ENCODE data around the gene SCAF1. TPM values are rescaled to one million over a fixed set of nuclear protein-coding genes. Genes with fewer than 3 reads are reported as not detected.

SCAF1 gene
- total and polyA plus RNA-seq, 2 donors: 3.2 to 17.2 TPM

DNA sequence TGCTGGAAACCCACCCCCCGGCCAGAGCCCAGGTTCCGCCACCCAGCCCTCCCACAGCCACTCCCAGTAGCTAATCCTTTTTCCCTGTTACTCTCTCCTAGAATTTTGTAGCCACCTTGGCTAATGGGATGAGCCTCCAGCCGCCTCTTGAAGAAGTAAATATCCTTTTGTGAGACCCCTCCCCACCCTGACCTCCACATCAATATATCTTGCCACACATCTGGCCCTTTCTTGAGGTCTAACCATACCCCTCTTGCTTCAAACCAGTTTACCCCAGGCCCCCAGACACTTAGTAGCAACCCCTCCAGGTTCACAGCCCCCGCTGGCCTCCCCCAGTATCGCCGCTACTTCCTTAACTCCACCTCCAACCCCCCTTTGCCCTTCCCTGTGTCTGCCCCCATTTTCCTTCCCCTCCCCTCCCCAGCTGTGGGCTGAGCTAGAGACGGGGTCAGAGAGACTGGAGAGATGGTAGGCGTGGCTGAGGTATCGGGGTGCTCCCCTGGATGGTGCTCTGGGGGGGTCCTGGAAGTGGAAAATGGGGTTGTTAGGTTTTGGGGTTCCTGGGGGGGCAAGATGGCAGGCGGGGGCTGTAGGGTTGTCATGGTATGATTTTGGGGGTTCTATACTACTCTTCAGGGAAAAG is 37.9 kb downstream of the SCAF1 start:
- no peak overlapping the region for H3K4me3 ChIP-seq (ENCODE audit: low read length in 2 of 2)
- 88% methylated on average over 10 of the region's 10 CpGs for WGBS
- peaks cover 15 to 38% of the 10 kb centered on the region in 2 donors for H3K4me1 ChIP-seq (ENCODE audit: control insufficient read depth in 2 of 2, insufficient read depth in 2 of 2, low read length in 2 of 2)
- no peaks in the 10 kb centered on the region for H3K27me3 ChIP-seq (ENCODE audit: control insufficient read depth in 2 of 2, insufficient read depth in 1 of 2, low read length in 1 of 2)
- peak overlapping the region in 1 of 2 donors; percentile 26 for H3K27ac ChIP-seq (ENCODE audit: low read depth in 1 of 2, low read length in 1 of 2)
- H3K36me3 ChIP-seq (ENCODE audit: control insufficient read depth in 2 of 2, insufficient read depth in 2 of 2, low read length in 1 of 2): peaks cover 34 to 35% of the 10 kb centered on the region in 2 donors
- no peak for DNase-seq (ENCODE audit: low read depth in 6 of 9, low spot score in 9 of 9)
- H3K9me3 ChIP-seq (ENCODE audit: control insufficient read depth in 2 of 2, insufficient read depth in 1 of 2, low read length in 1 of 2): no peaks in the 10 kb centered on the region

DNA sequence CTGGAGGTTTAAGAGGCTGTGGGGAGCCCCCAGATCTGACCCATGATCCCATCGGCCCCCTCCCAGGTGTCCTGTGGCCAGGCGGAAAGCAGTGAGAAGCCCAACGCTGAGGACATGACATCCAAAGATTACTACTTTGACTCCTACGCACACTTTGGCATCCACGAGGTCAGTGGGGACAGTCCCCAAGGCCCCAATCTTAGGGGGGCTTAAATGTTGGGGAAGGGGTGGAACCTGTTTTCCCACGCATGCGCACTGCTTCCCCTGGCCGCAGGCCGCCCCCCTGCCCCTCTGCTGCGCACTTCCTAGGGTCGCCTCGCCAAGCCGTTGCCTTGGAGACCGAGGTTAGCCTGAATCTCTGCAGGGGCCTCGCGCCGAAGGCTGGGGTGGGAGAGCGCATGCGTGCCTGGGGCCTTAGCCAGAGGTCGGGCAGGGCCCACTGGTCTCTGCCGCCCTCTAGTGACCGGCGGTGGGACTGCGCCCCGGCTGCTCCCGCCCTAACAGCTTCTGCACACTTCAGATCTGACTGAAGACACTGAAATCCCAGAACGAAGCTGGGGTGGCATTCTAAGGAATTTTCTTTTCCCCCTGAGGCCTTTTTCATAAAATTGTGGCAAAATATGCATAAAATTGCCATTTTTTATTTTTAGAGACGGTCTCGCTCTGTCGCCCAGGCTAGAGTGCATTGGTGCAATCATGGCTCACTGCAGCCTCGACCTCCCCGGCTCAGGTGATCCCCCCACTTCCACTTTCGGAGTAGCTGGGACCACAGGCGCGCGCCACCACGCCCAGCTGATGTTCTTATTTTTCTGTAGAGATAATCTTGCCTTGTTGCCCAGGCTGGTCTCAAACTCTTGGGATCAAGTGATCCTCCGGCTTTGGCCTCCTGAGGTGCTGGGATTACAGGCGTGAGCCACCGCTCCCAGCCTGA is 38.7 kb downstream of the SCAF1 start:
- peaks cover 15 to 38% of the 10 kb centered on the region in 2 donors for H3K4me1 ChIP-seq (ENCODE audit: control insufficient read depth in 2 of 2, insufficient read depth in 2 of 2, low read length in 2 of 2)
- DNase-seq (ENCODE audit: low read depth in 6 of 9, low spot score in 9 of 9): peak; percentile 63 to 96 (median 82)
- WGBS: 44% methylated on average over 40 of the region's 40 CpGs
- peak overlapping the region; percentile 26 to 56 for H3K27ac ChIP-seq (ENCODE audit: low read depth in 1 of 2, low read length in 1 of 2)
- H3K4me3 ChIP-seq (ENCODE audit: low read length in 2 of 2): peak overlapping the region in 1 of 2 donors; percentile 20
- H3K36me3 ChIP-seq (ENCODE audit: control insufficient read depth in 2 of 2, insufficient read depth in 2 of 2, low read length in 1 of 2): peaks cover 41 to 43% of the 10 kb centered on the region in 2 donors
- H3K27me3 ChIP-seq (ENCODE audit: control insufficient read depth in 2 of 2, insufficient read depth in 1 of 2, low read length in 1 of 2): no peaks in the 10 kb centered on the region
- no peaks in the 10 kb centered on the region for H3K9me3 ChIP-seq (ENCODE audit: control insufficient read depth in 2 of 2, insufficient read depth in 1 of 2, low read length in 1 of 2)

DNA sequence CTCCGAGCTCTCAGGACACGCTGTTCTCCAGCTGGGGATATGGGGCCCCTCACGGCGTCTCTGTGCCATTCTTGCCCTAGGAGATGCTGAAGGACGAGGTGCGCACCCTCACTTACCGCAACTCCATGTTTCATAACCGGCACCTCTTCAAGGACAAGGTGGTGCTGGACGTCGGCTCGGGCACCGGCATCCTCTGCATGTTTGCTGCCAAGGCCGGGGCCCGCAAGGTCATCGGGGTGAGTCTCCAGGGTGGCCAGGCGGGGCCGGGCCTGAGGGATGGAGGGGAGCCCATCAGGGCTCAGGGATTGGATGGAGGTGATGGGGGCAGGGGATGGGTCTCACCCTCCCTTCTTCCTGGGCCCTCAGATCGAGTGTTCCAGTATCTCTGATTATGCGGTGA is 39.8 kb downstream of the SCAF1 start:
- Histone ChIP-seq H3K27me3 (ENCODE audit: control insufficient read depth in 2 of 2, insufficient read depth in 1 of 2, low read length in 1 of 2) (no peaks in the 10 kb centered on the region), H3K36me3 (ENCODE audit: control insufficient read depth in 2 of 2, insufficient read depth in 2 of 2, low read length in 1 of 2) (peaks cover 50 to 53% of the 10 kb centered on the region in 2 donors), H3K9me3 (ENCODE audit: control insufficient read depth in 2 of 2, insufficient read depth in 1 of 2, low read length in 1 of 2) (no peaks in the 10 kb centered on the region), H3K4me1 (ENCODE audit: control insufficient read depth in 2 of 2, insufficient read depth in 2 of 2, low read length in 2 of 2) (peaks cover 11 to 32% of the 10 kb centered on the region in 2 donors), H3K27ac (ENCODE audit: low read depth in 1 of 2, low read length in 1 of 2) (no peak overlapping the region), H3K4me3 (ENCODE audit: low read length in 2 of 2) (no peak overlapping the region)
- 98% methylated on average over 19 of the region's 19 CpGs for WGBS
- no peak for DNase-seq (ENCODE audit: low read depth in 6 of 9, low spot score in 9 of 9)

GRCh38 chr19:49682274-49682673 is 40.3 kb downstream of the SCAF1 start:
- Histone ChIP-seq H3K27ac (ENCODE audit: low read depth in 1 of 2, low read length in 1 of 2) (no peak overlapping the region), H3K27me3 (ENCODE audit: control insufficient read depth in 2 of 2, insufficient read depth in 1 of 2, low read length in 1 of 2) (no peaks in the 10 kb centered on the region), H3K36me3 (ENCODE audit: control insufficient read depth in 2 of 2, insufficient read depth in 2 of 2, low read length in 1 of 2) (peaks cover 53 to 55% of the 10 kb centered on the region in 2 donors), H3K4me3 (ENCODE audit: low read length in 2 of 2) (no peak overlapping the region), H3K4me1 (ENCODE audit: control insufficient read depth in 2 of 2, insufficient read depth in 2 of 2, low read length in 2 of 2) (peaks cover 11 to 32% of the 10 kb centered on the region in 2 donors), H3K9me3 (ENCODE audit: control insufficient read depth in 2 of 2, insufficient read depth in 1 of 2, low read length in 1 of 2) (no peaks in the 10 kb centered on the region)
- WGBS: 96% methylated on average over 8 of the region's 8 CpGs
- DNase-seq (ENCODE audit: low read depth in 6 of 9, low spot score in 9 of 9): no peak

DNA sequence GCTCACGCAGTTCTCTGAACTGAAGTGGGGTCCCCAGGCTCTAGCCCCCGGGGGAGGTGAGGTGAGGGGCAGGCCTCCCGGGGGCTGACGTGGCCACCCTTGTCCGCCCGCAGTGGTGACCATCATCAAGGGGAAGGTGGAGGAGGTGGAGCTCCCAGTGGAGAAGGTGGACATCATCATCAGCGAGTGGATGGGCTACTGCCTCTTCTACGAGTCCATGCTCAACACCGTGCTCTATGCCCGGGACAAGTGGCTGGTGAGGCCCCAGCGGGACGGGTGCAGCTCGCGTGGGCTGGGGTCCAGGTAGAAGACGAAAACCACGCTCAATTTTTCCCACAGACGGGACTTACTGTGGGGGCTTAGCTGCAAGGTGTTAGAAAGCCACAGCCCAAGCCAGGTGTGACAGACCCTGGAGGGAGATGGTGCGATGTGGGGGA is 41.8 kb downstream of the SCAF1 start:
- Histone ChIP-seq H3K4me1 (ENCODE audit: control insufficient read depth in 2 of 2, insufficient read depth in 2 of 2, low read length in 2 of 2) (peaks cover 5 to 21% of the 10 kb centered on the region in 2 donors), H3K27me3 (ENCODE audit: control insufficient read depth in 2 of 2, insufficient read depth in 1 of 2, low read length in 1 of 2) (peaks cover 0 to 3% of the 10 kb centered on the region in 2 donors), H3K9me3 (ENCODE audit: control insufficient read depth in 2 of 2, insufficient read depth in 1 of 2, low read length in 1 of 2) (no peaks in the 10 kb centered on the region), H3K4me3 (ENCODE audit: low read length in 2 of 2) (no peak overlapping the region), H3K27ac (ENCODE audit: low read depth in 1 of 2, low read length in 1 of 2) (no peak overlapping the region), H3K36me3 (ENCODE audit: control insufficient read depth in 2 of 2, insufficient read depth in 2 of 2, low read length in 1 of 2) (peaks cover 56 to 60% of the 10 kb centered on the region in 2 donors)
- DNase-seq (ENCODE audit: low read depth in 6 of 9, low spot score in 9 of 9): no peak
- 97% methylated on average over 18 of the region's 18 CpGs for WGBS

GRCh38 chr19:49684251-49684982 is 42.4 kb downstream of the SCAF1 start:
- peaks cover 56 to 60% of the 10 kb centered on the region in 2 donors for H3K36me3 ChIP-seq (ENCODE audit: control insufficient read depth in 2 of 2, insufficient read depth in 2 of 2, low read length in 1 of 2)
- H3K27ac ChIP-seq (ENCODE audit: low read depth in 1 of 2, low read length in 1 of 2): no peak overlapping the region
- peaks cover 5 to 16% of the 10 kb centered on the region in 2 donors for H3K4me1 ChIP-seq (ENCODE audit: control insufficient read depth in 2 of 2, insufficient read depth in 2 of 2, low read length in 2 of 2)
- no peak overlapping the region for H3K4me3 ChIP-seq (ENCODE audit: low read length in 2 of 2)
- WGBS: 96% methylated on average over 35 of the region's 35 CpGs
- DNase-seq (ENCODE audit: low read depth in 6 of 9, low spot score in 9 of 9): no peak
- H3K9me3 ChIP-seq (ENCODE audit: control insufficient read depth in 2 of 2, insufficient read depth in 1 of 2, low read length in 1 of 2): no peaks in the 10 kb centered on the region
- H3K27me3 ChIP-seq (ENCODE audit: control insufficient read depth in 2 of 2, insufficient read depth in 1 of 2, low read length in 1 of 2): peaks cover 1 to 9% of the 10 kb centered on the region in 2 donors

- Histone ChIP-seq H3K27ac (ENCODE audit: low read depth in 1 of 2, low read length in 1 of 2) (no peak overlapping the region), H3K9me3 (ENCODE audit: control insufficient read depth in 2 of 2, insufficient read depth in 1 of 2, low read length in 1 of 2) (peaks cover 0 to 5% of the 10 kb centered on the region in 2 donors), H3K27me3 (ENCODE audit: control insufficient read depth in 2 of 2, insufficient read depth in 1 of 2, low read length in 1 of 2) (peaks cover 6 to 16% of the 10 kb centered on the region in 2 donors), H3K4me1 (ENCODE audit: control insufficient read depth in 2 of 2, insufficient read depth in 2 of 2, low read length in 2 of 2) (peaks cover 5 to 10% of the 10 kb centered on the region in 2 donors), H3K36me3 (ENCODE audit: control insufficient read depth in 2 of 2, insufficient read depth in 2 of 2, low read length in 1 of 2) (peaks cover 56 to 58% of the 10 kb centered on the region in 2 donors), H3K4me3 (ENCODE audit: low read length in 2 of 2) (no peak overlapping the region)
- 93% methylated on average over 13 of the region's 13 CpGs for WGBS
- DNase-seq (ENCODE audit: low read depth in 6 of 9, low spot score in 9 of 9): no peak
These were observed 43.1 kb downstream of the SCAF1 start for GRCh38 chr19:49684983-49685553.

GRCh38 chr19:49685845-49686332 is 43.9 kb downstream of the SCAF1 start:
- H3K4me3 ChIP-seq (ENCODE audit: low read length in 2 of 2): no peak overlapping the region
- DNase-seq (ENCODE audit: low read depth in 6 of 9, low spot score in 9 of 9): no peak
- H3K36me3 ChIP-seq (ENCODE audit: control insufficient read depth in 2 of 2, insufficient read depth in 2 of 2, low read length in 1 of 2): peaks cover 54 to 56% of the 10 kb centered on the region in 2 donors
- no peak overlapping the region for H3K27ac ChIP-seq (ENCODE audit: low read depth in 1 of 2, low read length in 1 of 2)
- peaks cover 0 to 12% of the 10 kb centered on the region in 2 donors for H3K9me3 ChIP-seq (ENCODE audit: control insufficient read depth in 2 of 2, insufficient read depth in 1 of 2, low read length in 1 of 2)
- H3K4me1 ChIP-seq (ENCODE audit: control insufficient read depth in 2 of 2, insufficient read depth in 2 of 2, low read length in 2 of 2): peaks cover 4 to 7% of the 10 kb centered on the region in 2 donors
- WGBS: 91% methylated on average over 23 of the region's 23 CpGs
- peaks cover 14 to 24% of the 10 kb centered on the region in 2 donors for H3K27me3 ChIP-seq (ENCODE audit: control insufficient read depth in 2 of 2, insufficient read depth in 1 of 2, low read length in 1 of 2)

All from thymus (tissue), 11 donors.